K562 (cell line): ENCODE data around the gene NIPAL4. TPM values are rescaled to one million over a fixed set of nuclear protein-coding genes. Genes with fewer than 3 reads are reported as not detected.

Experiments
- ATAC-seq: fragments of 200-7000 bp; cut with Tn5 transposase; 3 replicates; pipeline ENCODE4 v1.9.1; 2020; ENCODE audit warnings: moderate library complexity
- BruUV-seq: library from RNA; stranded (reverse); fragments of 400-500 nt; replicated peaks from 2 replicates; lab custom pipeline; 2021; lab: Mats Ljungman, UMichigan
- CTCF ChIA-PET: fragments of 300-600 bp; formaldehyde crosslinking; extraction: SDS; loops from one replicate; lab custom pipeline; 2021; ENCODE audit warnings: low intra/inter-chr PET ratio; lab: Yijun Ruan, JAX
- POLR2A ChIA-PET: fragments of 300-600, 350-650 bp; sonication (Branson Sonifier 250); formaldehyde crosslinking; extraction: SDS; loops from one replicate; lab custom pipeline; 2021; ENCODE audit warnings: antibody characterized with exemption, inconsistent platforms; lab: Yijun Ruan, JAX
- DNase-seq, 4 experiments: peaks; one replicate each; pipeline versions ENCODE4 v3.0.0 to v3.0.0-alpha.2; 2011 to 2018; ENCODE audit warnings: low spot score in 3 of 4, mixed read lengths in 3 of 4; ENCODE audit errors: extremely low read depth in 1 of 4
- FAIRE-seq: peaks from 2 replicates; lab custom pipeline; 2011; peaks lifted over from hg19 to GRCh38; lab: Jason Lieb, UNC
- H2AFZ ChIP-seq: 2 replicates; pipeline ENCODE4 v1.6.0; 2011; ENCODE audit warnings: low read depth, low read length, control low read depth, inconsistent platforms
- H3K27ac ChIP-seq: fragments of 200-600 bp; 3 replicates; pipeline ENCODE4 v1.8.0; 2011; ENCODE audit warnings: low read depth, mild to moderate bottlenecking, control low read depth, inconsistent platforms, low read length, moderate library complexity, mixed read lengths; ENCODE audit errors: extremely low read depth
- H3K27me3 ChIP-seq, 2 experiments: fragments of 300-600 bp in 1 of 2; 2 replicates in 1 of 2; 3 replicates in 1 of 2; pipeline versions ENCODE4 v1.6.0 to v1.8.0; 2011; ENCODE audit warnings: inconsistent platforms in 2 of 2, low read length in 2 of 2, mild to moderate bottlenecking in 1 of 2, mixed read lengths in 1 of 2, moderate library complexity in 1 of 2; ENCODE audit not compliant: control insufficient read depth in 2 of 2, insufficient read depth in 2 of 2
- H3K36me3 ChIP-seq: fragments of 300-600 bp; 3 replicates; pipeline ENCODE4 v1.8.0; 2011; ENCODE audit warnings: mild to moderate bottlenecking, low read length, inconsistent platforms; ENCODE audit not compliant: control insufficient read depth, insufficient read depth
- H3K4me1 ChIP-seq, 2 experiments: fragments of 200-600 bp in 1 of 2; replicated peaks in 1 of 2; 2 replicates in 1 of 2; 3 replicates in 1 of 2; pipeline versions ENCODE4 v1.5.1 to v1.8.0; 2011; ENCODE audit warnings: inconsistent platforms in 2 of 2, low read length in 2 of 2, mild to moderate bottlenecking in 1 of 2, mixed read lengths in 1 of 2, moderate library complexity in 1 of 2; ENCODE audit not compliant: control insufficient read depth in 2 of 2, insufficient read depth in 2 of 2
- H3K4me2 ChIP-seq: 2 replicates; pipeline ENCODE4 v1.6.1; 2011; ENCODE audit warnings: low read length, control low read depth, inconsistent platforms, mixed read lengths; ENCODE audit not compliant: insufficient read depth
- H3K4me3 ChIP-seq: fragments of 200-600 bp; sonication (generic), shearing (Covaris generic); 2 replicates; pipeline ENCODE4 v1.5.1; 2016; ENCODE audit warnings: control low read depth, inconsistent platforms
- H3K79me2 ChIP-seq: fragments of 200-600 bp; 3 replicates; pipeline ENCODE4 v1.8.0; 2011; ENCODE audit warnings: low read length, inconsistent platforms; ENCODE audit not compliant: control insufficient read depth, insufficient read depth
- H3K9ac ChIP-seq, 2 experiments: 2 replicates each; pipeline versions ENCODE4 v1.6.0 to v1.6.1; 2011; ENCODE audit warnings: low read depth in 2 of 2, low read length in 2 of 2, control low read depth in 1 of 2, inconsistent platforms in 1 of 2, mild to moderate bottlenecking in 1 of 2, mixed read lengths in 1 of 2; ENCODE audit not compliant: insufficient read depth in 1 of 2
- H3K9me1 ChIP-seq: one replicate; pipeline ENCODE4 v1.6.0; 2011; ENCODE audit warnings: inconsistent platforms, mild to moderate bottlenecking, low read length, moderate library complexity; ENCODE audit not compliant: control insufficient read depth, insufficient read depth
- H3K9me3 ChIP-seq: replicated peaks from 2 replicates; pipeline ENCODE4 v1.5.1; 2011; ENCODE audit warnings: low read depth, low read length, inconsistent platforms; ENCODE audit not compliant: control insufficient read depth, insufficient read depth
- H4K20me1 ChIP-seq: replicated peaks from 2 replicates; pipeline ENCODE4 v1.6.1; 2011; ENCODE audit warnings: low read length, inconsistent platforms, mixed read lengths; ENCODE audit not compliant: control insufficient read depth, insufficient read depth
- BHLHE40 ChIP-seq: IDR thresholded peaks from 2 replicates; pipeline ENCODE4 v1.6.1; 2011; ENCODE audit warnings: low read length, improper control_type of control experiment
- FOSL1 ChIP-seq: fragments of 200-800 bp; sonication (Bioruptor generic); conservative IDR thresholded peaks from 2 replicates; pipeline ENCODE4 v1.6.1; 2016; ENCODE audit warnings: missing genetic modification characterization, missing compliant biosample characterization
- JUNB ChIP-seq: fragments of 450-650 bp; formaldehyde crosslinking; conservative IDR thresholded peaks from 2 replicates; pipeline ENCODE4 v1.4.0; 2020; ENCODE audit warnings: mild to moderate bottlenecking
- KAT7 ChIP-seq: sonication (generic); formaldehyde crosslinking; IDR thresholded peaks from 2 replicates; pipeline ENCODE4 v1.8.0; 2022; ENCODE audit warnings: missing genetic modification reagents, mild to moderate bottlenecking, borderline replicate concordance
- RAD21 ChIP-seq, 2 experiments: fragments of 250-450 bp in 1 of 2; fragments of 450-650 bp in 1 of 2; sonication (Bioruptor Pico) in 1 of 2; formaldehyde crosslinking in 1 of 2; IDR thresholded peaks in 1 of 2; conservative IDR thresholded peaks in 1 of 2; 2 replicates each; pipeline versions ENCODE4 v1.4.0 to v1.8.0; 2020 to 2022; ENCODE audit warnings: mild to moderate bottlenecking in 2 of 2, moderate library complexity in 1 of 2
- SMAD3 ChIP-seq: fragments of 450-650 bp; formaldehyde crosslinking; conservative IDR thresholded peaks from 2 replicates; pipeline ENCODE4 v1.4.0; 2020; ENCODE audit warnings: mild to moderate bottlenecking
- TARDBP ChIP-seq: fragments of 450-650 bp; IDR thresholded peaks from 2 replicates; pipeline ENCODE4 v1.6.1; 2016
- WGBS: fragments of 100-300 bp; shearing (Covaris generic); methylation state at CpG from one replicate; pipeline ENCODE4 v1.1.6; 2016; ENCODE audit warnings: low coverage, mixed read lengths; ENCODE audit not compliant: insufficient coverage; ENCODE audit errors: missing lambda C conversion rate; 5-methylcytosine and 5-hydroxymethylcytosine counted together
- in situ Hi-C: fragments of 300-500 bp; cut with MboI; formaldehyde crosslinking; loops from 4 replicates; pipeline ENCODE4 v1.15.0; 2018; ENCODE audit warnings: inconsistent platforms, mixed read lengths
- intact Hi-C: fragments of 100-400 bp; cut with micrococcal nuclease; formaldehyde crosslinking; loops from 2 replicates; pipeline ENCODE4 v1.14.2; 2022
- polyA plus RNA-seq, 8 experiments: library from polyadenylated mRNA; depleted of rRNA in 4 of 8; stranded (reverse) in 5 of 8; unstranded in 3 of 8; fragments of >200 nt; fragmentation: Nextera tagmentation in 2 of 8; fragmentation: Illumina TruSeq in 1 of 8; extraction: Ambion mirVana in 2 of 8; extraction: Trizol in 1 of 8; gene quantifications; 2 replicates each; pipeline versions ENCODE4 v1.2.1 to v1.2.3, GENCODE V29; 2011 to 2014; ENCODE audit warnings: inconsistent platforms in 1 of 8, missing spikeins in 1 of 8
- total RNA-seq, 7 experiments: library from RNA; depleted of rRNA in 6 of 7; stranded (reverse); fragments of >200 nt in 6 of 7; fragmentation: Illumina TruSeq in 2 of 7; extraction: Trizol in 2 of 7; gene quantifications; 2 replicates each; pipeline versions ENCODE4 v1.2.1 to v1.2.3, GENCODE V29; 2011 to 2021; ENCODE audit warnings: low replicate concordance in 1 of 7

Gene NIPAL4
- total and polyA plus RNA-seq, 9 of the 15 experiments (the other 6 are each of a cell fraction or from before 2014, with no cell fraction given), result not detected

GRCh38 chr5:157516626-157517325, 56.8 kb downstream of the NIPAL4 start:
- DNase-seq, result no peak
- H3K36me3 ChIP-seq, result no peaks in the 10 kb centered on the region
- no peak overlapping the region for H3K4me3 ChIP-seq
- no TSS peak for BruUV-seq
- intact Hi-C loops, result no loop called here
- H3K9me1 ChIP-seq, result no peaks in the 10 kb centered on the region
- H3K27ac ChIP-seq, result no peak overlapping the region
- no peaks in the 10 kb centered on the region for H3K9me3 ChIP-seq
- POLR2A ChIA-PET, result interaction anchor here (0.8 to 1.1 kb wide), 3 partner anchors 8 to 98 kb away, joined by 3 to 4 read pairs (median 3); no protein-coding TSS in a partner anchor
- H4K20me1 ChIP-seq, result no peaks in the 10 kb centered on the region; the same call in 1 of the 2 replicates
- WGBS, result 11% methylated on average over 5 of the region's 5 CpGs
- no peaks in the 10 kb centered on the region for H3K79me2 ChIP-seq
- ATAC-seq, result no peak
- CTCF ChIA-PET, result no interaction called here
- TF ChIP-seq RAD21 (CRISPR knock-in tag; conservative IDR thresholded peaks at IDR 0.05 in 1 of 2, IDR thresholded peaks at IDR 0.05 in 1 of 2) (no peak), KAT7 (CRISPR knock-in tag) (no peak), FOSL1 (0 out of 2 replicates have a peak, but pooled peaks have one; percentile 9)
- peaks cover 0 to 3% of the 10 kb centered on the region in 2 experiments; a peak in 2 of 5 replicates for H3K4me1 ChIP-seq
- no peak overlapping the region for H2AFZ ChIP-seq
- no peak overlapping the region for H3K9ac ChIP-seq
- H3K27me3 ChIP-seq, result peaks cover 0 to 6% of the 10 kb centered on the region in 2 experiments; a peak in 2 of 5 replicates
- H3K4me2 ChIP-seq, result no peak overlapping the region
- no peak for FAIRE-seq
- in situ Hi-C loops, result no loop called here

DNA sequence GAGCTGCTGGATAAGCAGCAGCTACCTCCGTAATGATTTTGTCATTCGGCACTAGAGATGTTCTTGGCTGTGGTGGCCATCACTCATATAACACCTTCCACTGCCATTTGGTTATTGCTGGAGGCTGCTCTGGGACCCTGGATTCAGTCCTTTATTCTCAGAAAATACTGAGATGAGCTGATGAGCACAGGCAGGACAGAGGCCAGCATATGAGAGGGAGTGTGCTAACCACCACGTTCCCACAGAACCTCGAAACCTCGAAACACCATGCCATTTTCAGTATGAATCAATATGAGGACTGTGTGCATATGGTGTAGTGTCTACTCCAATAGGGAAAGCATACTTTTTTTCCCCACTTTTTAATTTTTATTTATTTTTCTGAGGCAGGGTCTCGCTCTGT, 59.0 kb downstream of the NIPAL4 start:
- Histone ChIP-seq H3K4me2 (no peak overlapping the region), H3K79me2 (no peaks in the 10 kb centered on the region), H3K9me1 (no peaks in the 10 kb centered on the region), H2AFZ (no peak overlapping the region), H4K20me1 (no peaks in the 10 kb centered on the region; the same call in 1 of the 2 replicates), H3K9me3 (no peaks in the 10 kb centered on the region), H3K9ac (no peak overlapping the region), H3K36me3 (no peaks in the 10 kb centered on the region), H3K4me1 (no peaks in the 10 kb centered on the region), H3K27ac (no peak overlapping the region), H3K27me3 (peaks cover 0 to 7% of the 10 kb centered on the region in 2 experiments; a peak in 2 of 5 replicates), H3K4me3 (no peak overlapping the region)
- ChIA-PET CTCF (no interaction called here), POLR2A (interaction anchor here (0.7 kb wide), 1 partner anchor 9 kb away, joined by 3 read pairs; no protein-coding TSS in a partner anchor)
- TF ChIP-seq BHLHE40 (no peak), TARDBP (no peak), JUNB (CRISPR knock-in tag) (no peak), SMAD3 (CRISPR knock-in tag) (no peak)
- no peak for ATAC-seq
- in situ Hi-C loops (no loop called here), intact Hi-C loops (no loop called here)
- FAIRE-seq, result no peak
- no TSS peak for BruUV-seq
- DNase-seq, result no peak
- WGBS, result 42% methylated on average over 6 of the region's 6 CpGs
